Gastroesophageal sphincter (tissue), 4 donors: Measurements from ENCODE around the gene EPG5. TPM values are rescaled to one million over a fixed set of nuclear protein-coding genes. Genes with fewer than 3 reads are reported as not detected.
"Not testable (repeated sequence)": the region's sequence is repeated elsewhere in the genome, so short reads cannot be mapped to it uniquely, and the experiment has no call there.

Source experiments
- ATAC-seq: fragments of 150-250 bp; one replicate; pipeline ENCODE4 v1.9.1; 2016; ENCODE audit warnings: mild to moderate bottlenecking, moderate library complexity
- H3K27ac ChIP-seq, 4 donors: fragments of 200-600 bp; sonication (generic) in 3 of 4; 1 replicate in 3 of 4; 2 replicates in 1 of 4; pipeline ENCODE4 v1.5.1; 2016 to 2019
- H3K27me3 ChIP-seq: fragments of 200-600 bp; sonication (generic); one replicate; pipeline ENCODE4 v1.5.1; 2019
- H3K36me3 ChIP-seq, 2 donors: fragments of 200-600 bp; sonication (generic); one replicate each; pipeline ENCODE4 v1.5.1; 2019; ENCODE audit warnings: control low read depth in 1 of 2
- H3K4me1 ChIP-seq, 3 donors: fragments of 200-600 bp; sonication (generic); 1 replicate in 2 of 3; 2 replicates in 1 of 3; pipeline ENCODE4 v1.5.1; 2016 to 2019; ENCODE audit warnings: control low read depth in 2 of 3
- H3K4me3 ChIP-seq, 2 donors: fragments of 200-600 bp; sonication (generic); one replicate each; pipeline ENCODE4 v1.5.1; 2019; ENCODE audit warnings: mild to moderate bottlenecking in 1 of 2, moderate library complexity in 1 of 2
- H3K9me3 ChIP-seq, 3 donors: fragments of 200-600 bp; sonication (generic); one replicate each; pipeline ENCODE4 v1.5.1; 2017 to 2019; ENCODE audit warnings: control low read depth in 2 of 3
- CTCF ChIP-seq, 4 experiments: fragments of 200-600 bp in 2 of 4; fragments of 450-650 bp in 2 of 4; sonication (generic) in 1 of 4; IDR thresholded peaks; one replicate each; pipeline ENCODE4 v1.5.1; 2017 to 2019; ENCODE audit warnings: antibody characterized with exemption in 4 of 4, mild to moderate bottlenecking in 2 of 4, moderate library complexity in 2 of 4
- EP300 ChIP-seq: sonication (generic); formaldehyde crosslinking; IDR thresholded peaks from one replicate; pipeline ENCODE4 v1.6.1; 2017; ENCODE audit warnings: antibody characterized with exemption, mild to moderate bottlenecking
- POLR2A ChIP-seq, 2 donors: fragments of 450-650 bp; IDR thresholded peaks; one replicate each; pipeline ENCODE4 v1.6.1; 2017; ENCODE audit warnings: antibody characterized with exemption in 2 of 2, mild to moderate bottlenecking in 2 of 2, moderate library complexity in 1 of 2
- POLR2AphosphoS5 ChIP-seq: sonication (generic); formaldehyde crosslinking; IDR thresholded peaks from one replicate; pipeline ENCODE4 v1.6.1; 2017; ENCODE audit warnings: antibody characterized with exemption
- WGBS, 2 donors: methylation state at CpG; one replicate each; pipeline ENCODE4 v1.1.5; 2018; ENCODE audit warnings: low coverage in 1 of 2; 5-methylcytosine and 5-hydroxymethylcytosine counted together
- total RNA-seq, 4 donors: library from RNA; depleted of rRNA; stranded (reverse); fragments of >200 nt; gene quantifications; one replicate each; pipeline ENCODE4 v1.1.0, GENCODE V29; 2016

EPG5 gene
- total RNA-seq, 4 donors from 2014 or later: 17.3 to 33.7 (median 28.4) TPM

DNA sequence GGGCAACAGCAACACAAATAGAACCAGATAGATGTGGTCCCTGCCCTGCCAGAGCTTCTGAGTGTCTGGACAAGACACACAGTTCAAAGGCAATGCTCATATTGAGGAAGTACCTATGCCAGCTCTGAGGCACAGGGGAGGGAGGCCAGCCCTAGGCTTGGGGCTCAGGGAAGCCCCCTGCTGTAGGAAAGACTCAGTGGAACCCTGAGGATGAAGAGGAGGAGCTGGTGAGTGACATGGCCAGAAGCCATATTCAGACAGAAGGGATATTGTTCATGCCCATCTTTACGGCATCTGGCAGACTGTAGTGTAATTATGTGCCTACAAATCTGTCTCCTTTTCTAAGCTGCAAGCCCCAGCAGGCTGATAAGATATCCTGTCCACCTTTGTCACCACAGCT lies 132.8 kb downstream of the EPG5 start:
- H3K9me3 ChIP-seq: no peaks in the 10 kb centered on the region
- no peak overlapping the region for H3K27ac ChIP-seq
- H3K4me1 ChIP-seq: peaks cover 3 to 30% (median 17%) of the 10 kb centered on the region in 3 donors
- no peak for ATAC-seq
- 55 to 100% methylated on average over 1 of the region's 1 CpG for WGBS, 2 donors
- peaks cover 89% of the 10 kb centered on the region for H3K27me3 ChIP-seq
- H3K36me3 ChIP-seq: no peaks in the 10 kb centered on the region
- H3K4me3 ChIP-seq: no peak overlapping the region
- TF ChIP-seq POLR2AphosphoS5: no peak
- TF ChIP-seq POLR2A (IDR thresholded peaks at IDR 0.05): no peak
- no peak for TF ChIP-seq CTCF (IDR thresholded peaks at IDR 0.05)
- no peak for TF ChIP-seq EP300

GRCh38 chr18:45833846-45834245 lies 133.3 kb downstream of the EPG5 start:
- 90 to 92% methylated on average over 4 of the region's 5 CpGs for WGBS, 2 donors
- Histone ChIP-seq H3K9me3 (no peaks in the 10 kb centered on the region), H3K36me3 (no peaks in the 10 kb centered on the region), H3K4me3 (no peak overlapping the region), H3K27me3 (peaks cover 89% of the 10 kb centered on the region), H3K27ac (no peak overlapping the region), H3K4me1 (peaks cover 3 to 25% (median 15%) of the 10 kb centered on the region in 3 donors)
- no peak for ATAC-seq
- TF ChIP-seq POLR2A (IDR thresholded peaks at IDR 0.05): no peak
- no peak for TF ChIP-seq EP300
- TF ChIP-seq POLR2AphosphoS5: no peak
- no peak for TF ChIP-seq CTCF (IDR thresholded peaks at IDR 0.05)

DNA sequence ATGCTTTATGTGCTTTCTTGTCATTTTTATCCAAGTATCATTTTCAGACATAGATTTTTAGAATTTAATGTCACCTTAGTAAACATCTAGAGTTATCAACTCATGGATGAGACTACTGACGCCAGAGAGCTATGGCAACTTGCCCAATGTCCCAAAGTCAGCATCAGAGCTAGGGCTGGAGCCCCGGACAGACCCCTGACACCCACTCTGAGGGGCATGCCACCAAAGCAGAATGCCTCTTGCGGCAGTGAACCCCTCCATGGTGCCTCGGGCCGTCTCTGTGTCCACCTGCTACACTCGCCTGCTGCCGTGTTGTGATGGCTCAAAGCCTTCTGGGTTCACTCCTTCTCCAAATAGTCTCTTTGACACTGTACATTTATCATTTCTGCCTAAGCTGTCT lies 136.2 kb downstream of the EPG5 start:
- H3K36me3 ChIP-seq: no peaks in the 10 kb centered on the region
- peaks cover 0 to 14% (median 11%) of the 10 kb centered on the region in 3 donors for H3K4me1 ChIP-seq
- no peak overlapping the region for H3K27ac ChIP-seq
- ATAC-seq: no peak
- peaks cover 61% of the 10 kb centered on the region for H3K27me3 ChIP-seq
- WGBS, 2 donors: 42 to 54% methylated on average over 7 of the region's 7 CpGs
- TF ChIP-seq CTCF (IDR thresholded peaks at IDR 0.05): no peak
- no peak for TF ChIP-seq EP300
- no peak for TF ChIP-seq POLR2A (IDR thresholded peaks at IDR 0.05)
- TF ChIP-seq POLR2AphosphoS5: no peak
- H3K4me3 ChIP-seq: no peak overlapping the region
- H3K9me3 ChIP-seq: no peaks in the 10 kb centered on the region

DNA sequence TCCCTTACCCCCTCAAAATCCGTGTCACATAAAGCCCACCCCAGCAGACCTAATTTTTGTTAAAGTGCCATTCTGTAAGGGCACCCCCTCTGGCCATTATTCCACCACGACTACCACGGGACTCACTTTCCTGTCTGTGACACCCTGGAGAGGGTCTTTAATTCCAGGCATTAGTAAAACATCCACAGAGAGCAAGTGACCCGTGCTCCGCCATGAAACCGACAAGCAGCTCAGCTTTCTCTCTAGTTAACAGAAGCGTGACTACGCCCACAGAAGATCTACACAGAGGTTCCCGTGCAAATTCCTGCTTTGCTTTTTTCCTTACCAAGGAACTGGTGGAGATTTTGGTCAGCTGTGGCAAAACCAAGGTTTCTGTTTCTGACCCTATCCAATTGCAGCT lies 137.3 kb downstream of the EPG5 start:
- H3K36me3 ChIP-seq: no peaks in the 10 kb centered on the region
- ATAC-seq: no peak
- peaks cover 0 to 14% (median 11%) of the 10 kb centered on the region in 3 donors for H3K4me1 ChIP-seq
- no peak for TF ChIP-seq CTCF (IDR thresholded peaks at IDR 0.05)
- no peak for TF ChIP-seq EP300
- no peak for TF ChIP-seq POLR2AphosphoS5
- TF ChIP-seq POLR2A (IDR thresholded peaks at IDR 0.05): no peak
- 42 to 81% methylated on average over 4 to 7 of the region's 9 CpGs for WGBS, 2 donors
- no peak overlapping the region for H3K4me3 ChIP-seq
- no peak overlapping the region for H3K27ac ChIP-seq
- no peaks in the 10 kb centered on the region for H3K9me3 ChIP-seq
- peaks cover 52% of the 10 kb centered on the region for H3K27me3 ChIP-seq

DNA sequence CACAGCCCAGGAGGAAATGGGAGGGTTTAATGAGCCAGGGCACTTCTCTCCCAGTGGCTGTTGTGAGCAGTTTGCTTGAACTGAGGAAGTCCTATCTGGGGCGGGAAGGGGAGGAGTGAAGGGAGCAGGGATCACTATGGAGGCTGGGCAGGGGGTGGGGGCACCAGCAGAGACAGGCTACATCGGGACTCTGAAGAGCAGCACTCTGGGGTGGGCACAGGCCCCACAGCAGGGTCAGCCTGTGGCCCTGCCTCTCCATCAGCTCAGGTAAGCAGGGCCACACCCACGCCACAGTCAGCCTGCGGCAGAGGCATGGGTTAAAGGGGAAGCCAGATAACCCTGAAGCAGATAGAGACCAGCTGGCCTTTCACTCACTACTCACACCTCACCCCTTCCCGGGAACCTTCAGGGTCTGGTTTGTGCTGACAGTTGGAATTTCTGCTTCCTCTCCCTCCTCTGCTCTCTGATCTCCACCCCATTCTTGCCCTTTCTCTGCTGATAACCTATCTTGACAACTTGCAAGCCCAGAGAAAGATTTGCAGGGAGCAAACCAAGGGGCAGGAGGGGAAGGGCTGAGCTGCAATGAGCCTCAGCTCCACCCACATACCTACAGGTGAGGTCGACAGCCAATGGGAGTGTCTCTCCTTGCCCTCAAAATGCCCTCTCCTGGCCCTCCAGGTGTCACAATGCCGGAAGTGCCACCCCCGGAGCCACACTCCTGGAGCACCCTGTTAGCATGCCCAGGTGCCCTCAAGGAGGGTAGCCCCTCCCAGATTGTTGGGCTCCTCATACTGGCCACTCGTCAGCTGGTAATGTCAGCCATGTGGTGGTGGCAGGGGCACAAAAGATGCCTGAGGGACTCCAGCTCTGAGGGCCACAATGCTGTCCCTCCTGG lies 138.0 kb downstream of the EPG5 start:
- Histone ChIP-seq H3K27me3 (peaks cover 46% of the 10 kb centered on the region), H3K27ac (no peak overlapping the region), H3K36me3 (no peaks in the 10 kb centered on the region), H3K4me3 (no peak overlapping the region), H3K4me1 (peaks cover 0 to 14% (median 11%) of the 10 kb centered on the region in 3 donors), H3K9me3 (no peaks in the 10 kb centered on the region)
- no peak for TF ChIP-seq EP300
- TF ChIP-seq POLR2A (IDR thresholded peaks at IDR 0.05): no peak
- no peak for TF ChIP-seq CTCF (IDR thresholded peaks at IDR 0.05)
- no peak for TF ChIP-seq POLR2AphosphoS5
- 45 to 58% methylated on average over 4 to 5 of the region's 9 CpGs for WGBS, 2 donors
- ATAC-seq: peak; percentile 28

DNA sequence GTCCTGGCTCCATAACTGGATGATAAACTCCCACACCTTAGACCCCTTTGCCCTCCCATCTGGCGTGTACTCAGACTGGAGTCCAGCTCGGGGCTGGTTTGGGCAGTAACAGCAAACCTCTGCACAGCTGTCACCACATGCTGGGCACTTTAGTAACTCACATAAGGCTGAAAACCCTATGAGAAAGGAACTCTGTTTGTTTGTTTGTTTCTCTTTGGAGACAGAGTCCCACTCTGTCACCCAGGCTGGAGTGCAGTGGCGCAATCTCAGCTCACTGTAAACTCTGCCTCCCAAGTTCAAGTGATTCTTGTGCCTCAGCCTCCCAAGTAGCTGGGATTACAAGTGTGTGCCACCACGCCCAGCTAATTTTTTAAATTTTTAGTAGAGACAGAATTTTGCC lies 140.4 kb downstream of the EPG5 start:
- not testable (repeated sequence) for ATAC-seq, H3K27ac ChIP-seq, H3K4me3 ChIP-seq, H3K36me3 ChIP-seq, H3K9me3 ChIP-seq
- peaks cover 23% of the 10 kb centered on the region for H3K27me3 ChIP-seq
- 94 to 100% methylated on average over 2 of the region's 4 CpGs for WGBS, 2 donors
- H3K4me1 ChIP-seq: peaks cover 0 to 14% (median 11%) of the 10 kb centered on the region in 3 donors
